NCI-H2171 treated with DMSO at 0.1 percent for 48 hours (cell line): ENCODE results near the gene GNA14.
"Not testable (repeated sequence)": the region's sequence is repeated elsewhere in the genome, so short reads cannot be mapped to it uniquely, and the experiment has no call there.

Source experiments
- DNase-seq: peaks from one replicate; lab custom pipeline; 2025; lab: John Stamatoyannopoulos, UW

The GNA14 gene

GRCh38 chr9:77449240-77450084 lies 198.7 kb downstream of the GNA14 start:
- DNase-seq: no peak

GRCh38 chr9:77447646-77448045 lies 200.5 kb downstream of the GNA14 start:
- no peak for DNase-seq

GRCh38 chr9:77442436-77442835 lies 205.7 kb downstream of the GNA14 start:
- no peak for DNase-seq

DNA sequence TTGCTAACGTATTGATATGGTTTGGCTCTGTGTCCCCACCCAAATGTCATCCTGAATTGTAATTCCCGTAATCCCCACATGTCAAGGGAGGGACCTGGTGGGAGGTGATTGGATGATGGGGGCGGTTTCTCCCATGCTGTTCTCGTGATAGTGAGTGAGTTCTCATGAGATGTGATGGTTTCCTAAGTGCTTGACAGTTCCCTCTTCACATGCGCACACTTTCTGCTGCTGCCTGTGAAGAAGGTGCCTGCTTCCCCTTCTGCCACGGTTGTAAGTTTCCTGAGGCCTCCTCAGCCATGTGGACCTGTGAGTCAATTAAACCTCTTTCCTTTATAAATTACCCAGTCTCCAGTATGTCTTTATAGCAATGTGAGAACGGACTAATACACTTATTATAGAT lies 207.0 kb downstream of the GNA14 start:
- not testable (repeated sequence) for DNase-seq

DNA sequence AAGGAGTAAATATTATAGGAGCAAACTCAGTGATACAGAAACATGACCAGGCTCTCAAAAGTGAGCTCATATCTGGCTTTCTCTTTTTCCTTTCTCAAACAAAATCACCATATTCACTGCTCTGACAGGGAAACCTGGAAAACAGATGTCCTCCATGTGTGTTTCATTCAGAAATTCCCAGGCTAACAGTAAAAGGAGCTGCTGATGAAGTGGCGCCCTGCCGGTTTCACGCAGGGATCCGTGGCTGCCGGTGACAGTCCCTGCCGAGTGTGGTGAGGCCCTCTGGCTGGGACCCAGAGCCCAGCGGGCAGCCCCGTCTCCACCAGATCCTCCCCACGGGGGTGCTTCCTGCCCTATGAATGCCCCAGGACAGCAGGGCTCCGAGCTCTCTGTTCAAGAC lies 208.1 kb downstream of the GNA14 start:
- DNase-seq: peak; percentile 67

GRCh38 chr9:77438653-77439052 lies 209.5 kb downstream of the GNA14 start:
- no peak for DNase-seq

GRCh38 chr9:77435688-77436087 lies 212.4 kb downstream of the GNA14 start:
- peak; percentile 18 for DNase-seq

DNA sequence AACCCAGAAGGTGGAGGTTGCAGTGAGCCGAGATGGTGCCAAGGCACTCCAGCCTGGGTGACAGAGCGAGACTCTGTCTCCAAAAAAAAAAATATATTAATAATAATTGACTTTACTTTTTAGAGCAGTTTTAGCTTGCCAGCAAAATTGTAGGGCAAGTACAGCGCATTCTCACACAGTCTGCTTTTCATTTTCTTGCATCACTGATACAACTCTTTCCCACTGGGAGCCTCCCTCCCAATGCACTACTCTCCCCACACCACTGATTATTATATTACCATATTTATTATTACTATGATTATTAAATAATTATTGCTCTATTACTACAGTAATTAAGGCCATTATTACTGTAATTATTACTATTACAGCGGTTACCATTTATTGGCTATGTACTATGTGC lies 212.8 kb downstream of the GNA14 start:
- no peak for DNase-seq

- DNase-seq: peak; percentile 74
Observed at GRCh38 chr9:77433675-77434445, 214.3 kb downstream of the GNA14 start.

GRCh38 chr9:77432053-77432452 lies 216.1 kb downstream of the GNA14 start:
- DNase-seq: no peak

DNA sequence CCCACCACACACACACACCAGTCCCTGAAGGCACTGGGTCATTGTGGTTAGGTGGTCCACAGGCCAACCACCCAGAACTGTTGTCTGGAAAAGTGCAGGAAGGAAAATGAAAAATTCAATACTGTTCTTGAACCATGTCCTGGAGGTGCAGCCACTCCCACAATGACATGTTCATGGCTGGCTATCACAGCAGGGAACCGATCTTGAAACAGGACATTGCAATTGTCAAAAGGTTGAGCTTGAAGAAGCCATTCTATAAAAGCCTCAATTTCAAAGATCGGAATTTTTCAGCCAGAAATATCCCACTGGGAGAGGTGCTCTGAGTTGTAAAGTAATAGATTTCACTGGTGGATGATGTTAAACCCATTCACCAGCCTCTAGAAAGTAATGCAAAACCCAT lies 218.2 kb downstream of the GNA14 start:
- DNase-seq: no peak

- DNase-seq: peak; percentile 42
Observed at GRCh38 chr9:77427256-77427927, 220.7 kb downstream of the GNA14 start.

DNA sequence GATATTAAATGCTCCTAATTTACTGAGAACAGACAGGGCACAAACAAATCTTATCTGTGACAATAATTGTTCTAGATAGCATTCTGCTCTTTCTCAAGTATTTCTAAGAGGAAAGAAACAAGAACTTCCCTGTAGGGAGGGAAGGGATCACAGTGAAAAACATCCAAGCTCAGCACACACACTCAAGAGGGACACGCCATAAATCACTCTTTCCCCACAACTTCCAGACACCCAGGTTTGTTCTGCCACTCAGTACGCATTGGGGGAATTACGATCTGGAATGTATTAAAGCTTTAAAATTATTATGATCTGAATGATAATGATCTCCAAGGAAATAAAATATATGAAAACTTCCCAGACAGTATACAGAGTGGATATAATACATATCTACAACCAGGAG lies 221.4 kb downstream of the GNA14 start:
- DNase-seq: no peak

GRCh38 chr9:77424993-77425392 lies 223.1 kb downstream of the GNA14 start:
- no peak for DNase-seq

DNA sequence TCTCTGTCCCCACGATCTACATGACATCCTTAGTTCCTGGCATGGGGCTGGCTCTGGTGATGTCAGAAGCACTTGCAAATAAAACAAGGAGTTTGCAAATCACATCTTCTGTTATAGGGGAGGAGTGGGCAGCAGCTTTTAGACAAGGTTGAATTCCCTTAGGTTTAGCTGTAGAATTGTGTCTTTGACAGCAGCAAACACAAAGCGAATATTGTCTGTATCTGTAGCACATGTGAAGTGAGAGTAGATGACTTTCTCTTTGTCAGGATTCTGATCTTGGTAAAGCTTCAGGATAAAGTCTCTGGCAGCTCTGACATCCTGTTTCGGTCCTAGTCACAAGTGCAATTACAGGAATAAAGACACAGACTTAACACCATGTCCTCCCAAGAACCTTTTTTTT lies 224.3 kb downstream of the GNA14 start:
- DNase-seq: no peak

GRCh38 chr9:77422969-77423368 lies 225.2 kb downstream of the GNA14 start:
- DNase-seq: no peak

DNA sequence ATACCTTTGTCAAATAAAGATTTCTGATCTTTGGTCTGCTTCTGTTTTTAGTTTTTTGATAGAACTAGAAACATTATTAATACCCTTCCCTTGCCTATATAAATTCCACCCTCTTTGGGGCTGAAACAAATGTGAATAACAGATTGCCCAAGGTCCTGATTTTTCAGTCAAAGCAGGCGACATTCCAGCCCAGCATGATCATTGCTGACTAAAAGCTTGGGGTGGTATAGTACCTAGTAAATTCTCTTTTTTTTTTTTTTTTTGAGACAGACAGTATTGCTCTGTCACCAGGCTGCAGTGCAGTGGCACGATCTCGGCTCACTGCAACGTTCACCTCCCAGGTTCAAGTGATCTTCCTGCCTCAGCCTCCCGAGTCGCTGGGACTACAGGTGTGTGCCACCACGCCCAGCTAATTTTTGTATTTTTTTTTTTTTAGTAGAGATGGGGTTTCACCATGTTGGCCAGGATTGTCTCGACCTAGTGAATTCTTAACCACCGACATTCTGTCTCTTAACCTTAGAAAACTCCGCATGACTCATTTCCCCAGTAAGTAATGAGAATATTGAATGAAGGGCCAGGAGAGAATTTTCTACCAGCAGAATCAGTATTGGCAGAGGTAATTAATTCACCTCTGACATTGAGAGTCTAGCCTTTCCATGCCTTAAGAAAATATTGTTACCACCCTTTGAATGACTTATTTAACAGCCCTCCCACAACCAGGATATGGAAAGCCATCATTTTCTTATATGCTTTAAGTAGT lies 226.4 kb downstream of the GNA14 start:
- no peak for DNase-seq

GRCh38 chr9:77420641-77421040 lies 227.5 kb downstream of the GNA14 start:
- DNase-seq: no peak

- DNase-seq: no peak
Observed at GRCh38 chr9:77418226-77418625, 229.9 kb downstream of the GNA14 start.

DNA sequence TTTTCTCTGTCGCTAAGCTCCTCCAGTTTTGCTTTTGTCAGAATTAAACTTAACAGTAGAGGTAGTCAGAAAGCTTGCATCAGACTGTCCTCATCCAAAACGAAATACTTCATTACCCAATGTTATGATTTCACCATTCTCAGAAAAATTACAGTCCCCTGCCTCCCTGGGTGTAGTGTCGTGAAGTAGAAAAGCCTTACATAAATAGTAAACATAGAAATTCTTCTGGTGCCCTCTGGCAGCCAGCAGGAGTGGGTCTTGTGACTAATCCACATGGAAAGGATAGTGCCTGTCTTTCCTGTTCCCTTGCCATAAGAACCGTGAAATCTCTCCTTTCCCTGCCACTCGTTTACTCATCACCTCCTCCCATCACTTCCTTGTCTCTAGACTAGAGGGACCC lies 230.6 kb downstream of the GNA14 start:
- DNase-seq: no peak

- not testable (repeated sequence) for DNase-seq
Observed at GRCh38 chr9:77408521-77408920, 239.6 kb downstream of the GNA14 start.

DNA sequence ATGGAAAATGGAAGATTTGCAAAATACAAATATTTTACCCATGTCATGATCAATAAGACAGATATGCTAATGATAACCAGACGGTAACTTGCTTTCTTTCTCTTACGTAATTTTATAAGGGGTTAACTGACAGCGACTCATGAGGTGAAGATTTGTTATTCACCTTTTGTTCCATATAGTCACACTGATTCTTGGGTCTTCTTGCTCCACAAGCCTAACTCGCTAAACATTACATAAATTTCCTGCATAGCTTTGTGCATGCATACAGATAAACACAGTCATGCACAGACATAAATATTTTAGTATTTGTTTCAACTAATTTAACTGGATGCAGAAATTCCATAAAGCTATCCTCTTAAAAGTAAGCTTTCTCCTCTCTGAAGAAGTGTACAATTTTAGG lies 244.9 kb downstream of the GNA14 start:
- DNase-seq: no peak
